ENCODE data around the gene SLC4A4.

Gene SLC4A4

GRCh38 chr4:71607109-71607508, 268.3 kb downstream of the SLC4A4 start:
- H3K27ac ChIP-seq, result no peak overlapping the region
- TF ChIP-seq CTCF (IDR thresholded peaks at IDR 0.05) (no peak), ZFX (IDR thresholded peaks at IDR 0.05; ENCODE audit: borderline replicate concordance) (no peak)

- H3K27ac ChIP-seq, result no peak overlapping the region
- TF ChIP-seq CTCF (IDR thresholded peaks at IDR 0.05), result no peak
- no peak for TF ChIP-seq ZFX (IDR thresholded peaks at IDR 0.05; ENCODE audit: borderline replicate concordance)
These were observed 269.2 kb downstream of the SLC4A4 start for GRCh38 chr4:71607780-71608677.

GRCh38 chr4:71608678-71609071, 269.9 kb downstream of the SLC4A4 start:
- TF ChIP-seq ZFX (IDR thresholded peaks at IDR 0.05; ENCODE audit: borderline replicate concordance), result no peak
- no peak overlapping the region for H3K27ac ChIP-seq

GRCh38 chr4:71609167-71609566, 270.3 kb downstream of the SLC4A4 start:
- no peak overlapping the region for H3K27ac ChIP-seq
- no peak for TF ChIP-seq CTCF (IDR thresholded peaks at IDR 0.05)
- no peak for TF ChIP-seq ZFX (IDR thresholded peaks at IDR 0.05; ENCODE audit: borderline replicate concordance)

GRCh38 chr4:71609651-71610050, 270.8 kb downstream of the SLC4A4 start:
- H3K27ac ChIP-seq, result no peak overlapping the region
- TF ChIP-seq ZFX (IDR thresholded peaks at IDR 0.05; ENCODE audit: borderline replicate concordance) (no peak), CTCF (IDR thresholded peaks at IDR 0.05) (no peak)

GRCh38 chr4:71614621-71615020, 275.8 kb downstream of the SLC4A4 start:
- H3K27ac ChIP-seq, result no peak overlapping the region
- TF ChIP-seq ZFX (IDR thresholded peaks at IDR 0.05; ENCODE audit: borderline replicate concordance), result no peak
- no peak for TF ChIP-seq CTCF (IDR thresholded peaks at IDR 0.05)

GRCh38 chr4:71616168-71616811, 277.5 kb downstream of the SLC4A4 start:
- TF ChIP-seq ZFX (IDR thresholded peaks at IDR 0.05; ENCODE audit: borderline replicate concordance) (no peak), CTCF (IDR thresholded peaks at IDR 0.05) (no peak)
- no peak overlapping the region for H3K27ac ChIP-seq

Measured in 22Rv1 (cell line).